ENCODE measurements around the gene DNM3.

The DNM3 gene

GRCh38 chr1:171850651-171851350, 9.5 kb downstream of the DNM3 start:
- no peak overlapping the region for H3K4me3 ChIP-seq (ENCODE audit: low read depth, low read length)
- TF ChIP-seq, protein P1, sequence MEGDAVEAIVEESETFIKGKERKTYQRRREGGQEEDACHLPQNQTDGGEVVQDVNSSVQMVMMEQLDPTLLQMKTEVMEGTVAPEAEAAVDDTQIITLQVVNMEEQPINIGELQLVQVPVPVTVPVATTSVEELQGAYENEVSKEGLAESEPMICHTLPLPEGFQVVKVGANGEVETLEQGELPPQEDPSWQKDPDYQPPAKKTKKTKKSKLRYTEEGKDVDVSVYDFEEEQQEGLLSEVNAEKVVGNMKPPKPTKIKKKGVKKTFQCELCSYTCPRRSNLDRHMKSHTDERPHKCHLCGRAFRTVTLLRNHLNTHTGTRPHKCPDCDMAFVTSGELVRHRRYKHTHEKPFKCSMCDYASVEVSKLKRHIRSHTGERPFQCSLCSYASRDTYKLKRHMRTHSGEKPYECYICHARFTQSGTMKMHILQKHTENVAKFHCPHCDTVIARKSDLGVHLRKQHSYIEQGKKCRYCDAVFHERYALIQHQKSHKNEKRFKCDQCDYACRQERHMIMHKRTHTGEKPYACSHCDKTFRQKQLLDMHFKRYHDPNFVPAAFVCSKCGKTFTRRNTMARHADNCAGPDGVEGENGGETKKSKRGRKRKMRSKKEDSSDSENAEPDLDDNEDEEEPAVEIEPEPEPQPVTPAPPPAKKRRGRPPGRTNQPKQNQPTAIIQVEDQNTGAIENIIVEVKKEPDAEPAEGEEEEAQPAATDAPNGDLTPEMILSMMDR (IDR thresholded peaks at IDR 0.05; ENCODE audit: low read depth, low read length, missing control alignments), result peak; percentile 11
- DNase-seq (ENCODE audit: low read depth), result no peak

DNA sequence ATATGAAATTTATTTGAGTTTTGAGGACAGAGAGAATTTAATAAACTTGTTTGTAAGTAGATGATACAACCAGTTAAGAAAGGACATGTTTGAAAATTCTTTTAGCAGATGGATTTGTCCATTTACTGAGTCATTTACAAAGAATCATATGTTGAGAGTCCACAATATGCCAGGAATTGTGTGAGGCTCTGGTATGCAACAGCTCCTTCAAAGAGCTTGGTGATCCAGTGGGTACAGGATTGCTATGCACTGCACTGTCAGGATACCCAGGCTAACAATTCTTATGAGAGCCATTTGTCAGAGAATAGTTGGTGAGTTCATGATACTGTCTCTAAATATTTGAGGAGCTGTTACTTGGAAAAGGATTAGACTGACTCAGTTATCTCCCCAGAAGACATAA, 11.0 kb downstream of the DNM3 start:
- no peak overlapping the region for H3K4me3 ChIP-seq (ENCODE audit: low read depth, low read length)
- no peak for DNase-seq (ENCODE audit: low read depth)
- TF ChIP-seq, protein P1 (IDR thresholded peaks at IDR 0.05; ENCODE audit: low read depth, low read length, missing control alignments), result no peak

DNA sequence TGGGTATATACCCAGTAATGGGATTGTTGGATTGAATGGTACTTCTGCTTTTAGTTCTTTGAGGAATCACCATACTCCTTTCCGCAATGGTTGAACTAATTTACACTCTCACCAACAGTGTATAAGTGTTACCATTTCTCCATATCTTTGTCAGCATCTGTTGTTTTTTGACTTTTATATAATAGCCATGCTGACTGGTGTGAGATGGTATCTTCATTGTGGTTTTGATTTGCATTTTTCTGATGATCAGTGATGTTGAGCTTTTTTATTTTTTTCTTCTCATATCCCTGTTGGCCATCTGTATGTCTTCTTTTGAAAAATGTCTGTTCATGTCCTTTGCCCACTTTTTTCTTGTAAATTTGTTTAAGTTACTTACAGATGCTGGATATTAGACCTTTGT, 14.1 kb downstream of the DNM3 start:
- TF ChIP-seq, protein P1 (IDR thresholded peaks at IDR 0.05; ENCODE audit: low read depth, low read length, missing control alignments), result no peak
- no peak overlapping the region for H3K4me3 ChIP-seq (ENCODE audit: low read depth, low read length)
- DNase-seq (ENCODE audit: low read depth), result no peak

- no peak overlapping the region for H3K4me3 ChIP-seq (ENCODE audit: low read depth, low read length)
- no peak for DNase-seq (ENCODE audit: low read depth)
- TF ChIP-seq, protein P1 (IDR thresholded peaks at IDR 0.05; ENCODE audit: low read depth, low read length, missing control alignments), result no peak
Measured at GRCh38 chr1:171858696-171859095, 17.4 kb downstream of the DNM3 start.

DNA sequence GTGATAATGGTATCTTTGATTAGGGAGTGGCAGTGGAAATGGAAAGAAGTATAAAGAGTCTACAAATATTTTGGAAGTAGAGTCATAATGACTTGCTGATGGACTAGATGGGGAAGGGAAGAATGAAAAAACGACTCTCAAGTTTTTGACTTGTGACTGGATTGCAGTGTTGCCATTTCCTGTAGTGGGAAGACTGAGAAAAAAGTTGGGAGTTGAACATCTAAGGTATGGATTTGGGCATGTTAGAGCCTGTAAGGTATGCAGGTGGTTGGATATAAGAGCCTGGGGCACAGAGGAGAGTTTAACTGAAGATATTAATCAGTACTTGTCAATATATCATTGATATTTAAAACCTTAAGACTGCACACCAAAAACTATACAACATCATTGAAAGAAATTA, 19.4 kb downstream of the DNM3 start:
- TF ChIP-seq, protein P1 (IDR thresholded peaks at IDR 0.05; ENCODE audit: low read depth, low read length, missing control alignments), result no peak
- H3K4me3 ChIP-seq (ENCODE audit: low read depth, low read length), result no peak overlapping the region
- no peak for DNase-seq (ENCODE audit: low read depth)

DNA sequence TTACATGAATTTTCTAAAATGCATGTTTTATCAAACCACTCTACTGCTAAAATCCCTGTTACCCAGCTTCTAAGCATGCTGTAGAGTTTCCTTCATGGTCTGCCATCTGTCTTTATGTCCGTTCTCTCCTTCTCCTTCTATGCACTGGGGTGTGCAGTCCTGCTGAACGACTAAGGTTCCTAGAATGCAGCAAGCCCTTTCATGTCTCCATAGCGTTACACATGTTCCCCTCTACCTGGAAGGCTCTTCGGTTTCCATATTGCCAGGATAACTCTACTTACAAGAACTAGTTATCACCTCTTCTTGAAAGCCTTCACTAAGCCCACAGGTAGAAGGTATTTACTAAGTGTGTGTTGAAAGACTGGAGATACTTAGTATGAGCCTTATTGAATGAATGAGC, 22.2 kb downstream of the DNM3 start:
- no peak for DNase-seq (ENCODE audit: low read depth)
- TF ChIP-seq, protein P1 (IDR thresholded peaks at IDR 0.05; ENCODE audit: low read depth, low read length, missing control alignments), result no peak
- no peak overlapping the region for H3K4me3 ChIP-seq (ENCODE audit: low read depth, low read length)

DNA sequence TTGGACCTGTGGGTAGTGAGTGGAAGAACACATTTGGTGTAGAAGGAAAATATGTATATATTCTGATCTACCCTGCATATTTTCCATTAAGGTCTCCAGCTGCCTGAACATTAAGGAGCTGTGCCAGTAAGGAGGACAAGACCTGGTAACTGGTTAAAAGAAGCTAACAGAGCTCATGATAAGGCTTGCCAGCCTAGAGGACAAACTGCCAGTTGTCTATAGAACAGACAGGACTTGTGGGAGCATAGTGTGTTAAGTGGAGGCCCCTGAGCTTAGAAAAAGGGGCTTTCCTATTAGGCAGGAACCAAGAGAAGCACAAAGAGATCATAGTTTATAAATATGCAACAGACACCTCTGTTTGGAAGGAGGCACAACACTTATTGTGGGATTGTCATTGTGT, 23.0 kb downstream of the DNM3 start:
- TF ChIP-seq, protein P1 (IDR thresholded peaks at IDR 0.05; ENCODE audit: low read depth, low read length, missing control alignments), result no peak
- no peak for DNase-seq (ENCODE audit: low read depth)
- no peak overlapping the region for H3K4me3 ChIP-seq (ENCODE audit: low read depth, low read length)
